GM19467 (cell line): Measurements from ENCODE around the gene STK39.

Source experiments
- ATAC-seq: cut with Tn5 transposase; IDR thresholded peaks from one replicate; pipeline ENCODE4 v1.9.1; 2021; ENCODE audit warnings: mild to moderate bottlenecking, moderate library complexity; ENCODE audit not compliant: unreplicated experiment

STK39 gene

GRCh38 chr2:168185583-168186274 lies 61.7 kb downstream of the STK39 start:
- no peak for ATAC-seq

- ATAC-seq, result no peak
Observed at GRCh38 chr2:168184681-168185513, 62.5 kb downstream of the STK39 start.

GRCh38 chr2:168183308-168183997 lies 63.9 kb downstream of the STK39 start:
- ATAC-seq, result no peak

- no peak for ATAC-seq
Observed at GRCh38 chr2:168182550-168183249, 64.7 kb downstream of the STK39 start.

- no peak for ATAC-seq
Observed at GRCh38 chr2:168181825-168182224, 65.6 kb downstream of the STK39 start.

- no peak for ATAC-seq
Observed at GRCh38 chr2:168180914-168181313, 66.5 kb downstream of the STK39 start.

GRCh38 chr2:168180483-168180882 lies 66.9 kb downstream of the STK39 start:
- no peak for ATAC-seq

- ATAC-seq, result no peak
Observed at GRCh38 chr2:168179592-168179991, 67.8 kb downstream of the STK39 start.

GRCh38 chr2:168178520-168179324 lies 68.7 kb downstream of the STK39 start:
- no peak for ATAC-seq

GRCh38 chr2:168176402-168176801 lies 71.0 kb downstream of the STK39 start:
- no peak for ATAC-seq

GRCh38 chr2:168175469-168175868 lies 71.9 kb downstream of the STK39 start:
- ATAC-seq, result no peak

- ATAC-seq, result no peak
Observed at GRCh38 chr2:168174756-168175155, 72.6 kb downstream of the STK39 start.

GRCh38 chr2:168172071-168172470 lies 75.3 kb downstream of the STK39 start:
- ATAC-seq, result no peak

GRCh38 chr2:168171059-168171762 lies 76.2 kb downstream of the STK39 start:
- ATAC-seq, result no peak

GRCh38 chr2:168169097-168169745 lies 78.2 kb downstream of the STK39 start:
- no peak for ATAC-seq

GRCh38 chr2:168167511-168168263 lies 79.7 kb downstream of the STK39 start:
- ATAC-seq, result no peak

GRCh38 chr2:168166902-168167510 lies 80.4 kb downstream of the STK39 start:
- no peak for ATAC-seq
